ENCODE data around the gene MAN1C1. TPM values are rescaled to one million over a fixed set of nuclear protein-coding genes. Genes with fewer than 3 reads are reported as not detected.

Gene MAN1C1
- total RNA-seq, 1 experiment from 2014 or later, result 16.8 TPM

DNA sequence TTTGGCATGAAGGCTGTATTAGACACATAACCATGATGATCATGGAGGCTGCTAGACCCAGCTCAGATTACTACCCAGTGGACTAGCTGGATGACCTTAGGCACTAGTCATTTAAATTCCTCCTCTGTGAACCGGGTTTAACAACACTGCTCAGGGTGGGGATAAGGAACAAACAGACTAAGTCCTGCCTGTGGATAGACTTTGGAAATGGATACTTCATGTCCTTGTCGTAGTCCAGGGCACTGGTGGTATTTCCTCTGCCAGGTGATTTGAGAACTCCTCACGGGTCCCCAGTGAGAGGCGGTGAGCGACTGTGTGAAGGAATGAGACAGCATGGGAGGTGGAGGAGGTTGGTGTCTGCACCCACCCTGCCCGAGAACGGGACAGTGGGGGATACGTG lies 110.5 kb downstream of the MAN1C1 start (continued):
- TF ChIP-seq, protein P1, sequence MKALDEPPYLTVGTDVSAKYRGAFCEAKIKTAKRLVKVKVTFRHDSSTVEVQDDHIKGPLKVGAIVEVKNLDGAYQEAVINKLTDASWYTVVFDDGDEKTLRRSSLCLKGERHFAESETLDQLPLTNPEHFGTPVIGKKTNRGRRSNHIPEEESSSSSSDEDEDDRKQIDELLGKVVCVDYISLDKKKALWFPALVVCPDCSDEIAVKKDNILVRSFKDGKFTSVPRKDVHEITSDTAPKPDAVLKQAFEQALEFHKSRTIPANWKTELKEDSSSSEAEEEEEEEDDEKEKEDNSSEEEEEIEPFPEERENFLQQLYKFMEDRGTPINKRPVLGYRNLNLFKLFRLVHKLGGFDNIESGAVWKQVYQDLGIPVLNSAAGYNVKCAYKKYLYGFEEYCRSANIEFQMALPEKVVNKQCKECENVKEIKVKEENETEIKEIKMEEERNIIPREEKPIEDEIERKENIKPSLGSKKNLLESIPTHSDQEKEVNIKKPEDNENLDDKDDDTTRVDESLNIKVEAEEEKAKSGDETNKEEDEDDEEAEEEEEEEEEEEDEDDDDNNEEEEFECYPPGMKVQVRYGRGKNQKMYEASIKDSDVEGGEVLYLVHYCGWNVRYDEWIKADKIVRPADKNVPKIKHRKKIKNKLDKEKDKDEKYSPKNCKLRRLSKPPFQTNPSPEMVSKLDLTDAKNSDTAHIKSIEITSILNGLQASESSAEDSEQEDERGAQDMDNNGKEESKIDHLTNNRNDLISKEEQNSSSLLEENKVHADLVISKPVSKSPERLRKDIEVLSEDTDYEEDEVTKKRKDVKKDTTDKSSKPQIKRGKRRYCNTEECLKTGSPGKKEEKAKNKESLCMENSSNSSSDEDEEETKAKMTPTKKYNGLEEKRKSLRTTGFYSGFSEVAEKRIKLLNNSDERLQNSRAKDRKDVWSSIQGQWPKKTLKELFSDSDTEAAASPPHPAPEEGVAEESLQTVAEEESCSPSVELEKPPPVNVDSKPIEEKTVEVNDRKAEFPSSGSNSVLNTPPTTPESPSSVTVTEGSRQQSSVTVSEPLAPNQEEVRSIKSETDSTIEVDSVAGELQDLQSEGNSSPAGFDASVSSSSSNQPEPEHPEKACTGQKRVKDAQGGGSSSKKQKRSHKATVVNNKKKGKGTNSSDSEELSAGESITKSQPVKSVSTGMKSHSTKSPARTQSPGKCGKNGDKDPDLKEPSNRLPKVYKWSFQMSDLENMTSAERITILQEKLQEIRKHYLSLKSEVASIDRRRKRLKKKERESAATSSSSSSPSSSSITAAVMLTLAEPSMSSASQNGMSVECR (CRISPR knock-in tag; IDR thresholded peaks at IDR 0.05; ENCODE audit: borderline replicate concordance), result no peak
- TF ChIP-seq HMGA2 (CRISPR knock-in tag; IDR thresholded peaks at IDR 0.05) (no peak), KAT7 (CRISPR knock-in tag; IDR thresholded peaks at IDR 0.05; ENCODE audit: borderline replicate concordance) (no peak), SMAD3 (CRISPR knock-in tag; IDR thresholded peaks at IDR 0.05; ENCODE audit: borderline replicate concordance) (no peak)

DNA sequence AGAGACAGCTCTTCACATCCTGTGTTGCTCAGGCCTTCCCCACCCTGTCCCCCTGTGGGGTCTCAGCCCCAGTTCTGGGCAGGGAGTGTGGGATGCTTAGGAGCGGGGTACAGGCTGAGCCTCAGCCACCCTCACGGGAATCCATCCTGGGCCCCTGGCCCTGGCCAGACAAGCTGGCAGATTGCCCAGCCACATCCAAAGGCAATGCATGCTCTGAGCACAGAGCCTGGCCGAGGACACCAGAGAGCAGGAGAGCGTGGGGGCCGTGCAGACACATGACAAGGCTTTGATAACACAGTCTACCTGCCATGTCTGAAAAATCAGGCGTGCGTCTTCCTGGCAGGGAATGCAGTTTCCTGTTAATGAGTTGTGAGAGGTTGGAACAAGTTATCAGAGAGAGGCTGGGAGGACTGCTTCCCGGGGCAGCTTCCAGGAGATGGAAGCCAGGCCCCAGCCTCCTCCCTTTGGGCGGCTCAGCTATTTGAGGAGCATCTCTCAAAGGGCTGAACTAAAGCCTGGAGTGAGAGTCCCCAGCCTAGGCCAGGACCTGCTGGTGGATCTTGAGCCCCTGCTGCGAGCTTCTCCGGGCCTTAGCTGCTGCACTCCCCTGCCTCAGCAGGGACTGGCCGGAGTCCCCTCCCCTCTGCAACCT lies 111.2 kb downstream of the MAN1C1 start:
- H3K4me3 Mint-ChIP-seq, result no peak overlapping the region
- H3K4me1 Mint-ChIP-seq, result peaks cover 46% of the 10 kb centered on the region
- ChIA-PET CTCF (interaction anchor here (0.9 to 1.8 kb wide), 7 partner anchors 16 to 119 kb away, joined by 3 to 7 read pairs (median 3); no protein-coding TSS in a partner anchor), POLR2A (interaction anchor here (0.6 kb wide), 1 partner anchor 682 kb away, joined by 3 read pairs; no protein-coding TSS in a partner anchor)
- H3K27ac Mint-ChIP-seq, result peak overlapping the region; percentile 17; the same call in 1 of the 2 replicates
- DNase-seq (ENCODE audit: low spot score) (peak; percentile 36), ATAC-seq (peak; percentile 40)
- no peaks in the 10 kb centered on the region for H3K36me3 Mint-ChIP-seq
- no peaks in the 10 kb centered on the region for H3K9me3 Mint-ChIP-seq
- no peak for TF ChIP-seq ZNF138 (CRISPR knock-in tag; conservative IDR thresholded peaks at IDR 0.05)
- TF ChIP-seq, protein P2, sequence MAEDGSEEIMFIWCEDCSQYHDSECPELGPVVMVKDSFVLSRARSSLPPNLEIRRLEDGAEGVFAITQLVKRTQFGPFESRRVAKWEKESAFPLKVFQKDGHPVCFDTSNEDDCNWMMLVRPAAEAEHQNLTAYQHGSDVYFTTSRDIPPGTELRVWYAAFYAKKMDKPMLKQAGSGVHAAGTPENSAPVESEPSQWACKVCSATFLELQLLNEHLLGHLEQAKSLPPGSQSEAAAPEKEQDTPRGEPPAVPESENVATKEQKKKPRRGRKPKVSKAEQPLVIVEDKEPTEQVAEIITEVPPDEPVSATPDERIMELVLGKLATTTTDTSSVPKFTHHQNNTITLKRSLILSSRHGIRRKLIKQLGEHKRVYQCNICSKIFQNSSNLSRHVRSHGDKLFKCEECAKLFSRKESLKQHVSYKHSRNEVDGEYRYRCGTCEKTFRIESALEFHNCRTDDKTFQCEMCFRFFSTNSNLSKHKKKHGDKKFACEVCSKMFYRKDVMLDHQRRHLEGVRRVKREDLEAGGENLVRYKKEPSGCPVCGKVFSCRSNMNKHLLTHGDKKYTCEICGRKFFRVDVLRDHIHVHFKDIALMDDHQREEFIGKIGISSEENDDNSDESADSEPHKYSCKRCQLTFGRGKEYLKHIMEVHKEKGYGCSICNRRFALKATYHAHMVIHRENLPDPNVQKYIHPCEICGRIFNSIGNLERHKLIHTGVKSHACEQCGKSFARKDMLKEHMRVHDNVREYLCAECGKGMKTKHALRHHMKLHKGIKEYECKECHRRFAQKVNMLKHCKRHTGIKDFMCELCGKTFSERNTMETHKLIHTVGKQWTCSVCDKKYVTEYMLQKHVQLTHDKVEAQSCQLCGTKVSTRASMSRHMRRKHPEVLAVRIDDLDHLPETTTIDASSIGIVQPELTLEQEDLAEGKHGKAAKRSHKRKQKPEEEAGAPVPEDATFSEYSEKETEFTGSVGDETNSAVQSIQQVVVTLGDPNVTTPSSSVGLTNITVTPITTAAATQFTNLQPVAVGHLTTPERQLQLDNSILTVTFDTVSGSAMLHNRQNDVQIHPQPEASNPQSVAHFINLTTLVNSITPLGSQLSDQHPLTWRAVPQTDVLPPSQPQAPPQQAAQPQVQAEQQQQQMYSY (CRISPR knock-in tag; IDR thresholded peaks at IDR 0.05), result peak; percentile 97
- no peak for TF ChIP-seq FOXK1 (CRISPR knock-in tag; IDR thresholded peaks at IDR 0.05)
- no peak for TF ChIP-seq CBFB (CRISPR knock-in tag; IDR thresholded peaks at IDR 0.05; ENCODE audit: low read depth)
- no peaks in the 10 kb centered on the region for H3K27me3 Mint-ChIP-seq (ENCODE audit: low read depth)

DNA sequence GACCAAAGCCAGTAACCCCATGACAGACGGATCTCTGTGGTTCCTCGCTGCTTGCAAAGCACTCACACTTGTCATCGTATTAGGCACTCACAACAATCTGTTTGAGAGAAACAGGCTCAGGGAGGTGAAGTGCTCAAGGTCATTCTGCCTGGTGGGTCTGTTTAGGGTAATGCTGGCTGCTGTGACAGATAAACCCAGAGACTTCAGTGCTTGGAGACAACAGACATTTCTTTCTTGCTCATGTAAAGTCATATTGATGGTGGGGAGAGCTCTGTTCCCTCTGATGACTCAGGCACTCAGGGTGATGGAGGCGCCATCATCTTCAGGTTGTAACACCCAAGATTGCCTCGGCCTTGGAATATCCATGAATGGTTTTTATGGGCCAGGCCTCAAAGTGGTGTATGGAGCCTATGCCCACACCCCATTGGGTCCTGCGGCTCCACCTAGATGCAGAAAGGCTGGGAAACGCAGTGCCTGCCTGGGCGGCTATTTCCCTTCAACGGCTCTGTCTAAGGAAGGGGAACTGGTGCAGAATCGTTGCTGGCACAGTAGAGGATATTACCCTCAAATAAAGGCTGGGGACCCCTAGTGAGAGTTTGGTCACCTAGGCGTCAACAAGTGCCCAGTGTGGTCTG lies 111.8 kb downstream of the MAN1C1 start:
- ATAC-seq (no peak), DNase-seq (ENCODE audit: low spot score) (no peak)
- H3K4me1 Mint-ChIP-seq, result peaks cover 39% of the 10 kb centered on the region
- H3K36me3 Mint-ChIP-seq, result no peaks in the 10 kb centered on the region
- CTCF ChIA-PET, result interaction anchor here (0.9 to 1.8 kb wide), 6 partner anchors 15 to 120 kb away, joined by 3 to 7 read pairs (median 4); no protein-coding TSS in a partner anchor
- H3K4me3 Mint-ChIP-seq, result no peak overlapping the region
- H3K9me3 Mint-ChIP-seq, result no peaks in the 10 kb centered on the region
- H3K27ac Mint-ChIP-seq, result peak overlapping the region; percentile 17
- no peaks in the 10 kb centered on the region for H3K27me3 Mint-ChIP-seq (ENCODE audit: low read depth)
- POLR2A ChIA-PET, result no interaction called here
- no peak for TF ChIP-seq NR3C1 (CRISPR knock-in tag; conservative IDR thresholded peaks at IDR 0.05; ENCODE audit: low read depth)
- TF ChIP-seq JAZF1 (CRISPR knock-in tag; IDR thresholded peaks at IDR 0.05), result no peak
- TF ChIP-seq, protein P3, sequence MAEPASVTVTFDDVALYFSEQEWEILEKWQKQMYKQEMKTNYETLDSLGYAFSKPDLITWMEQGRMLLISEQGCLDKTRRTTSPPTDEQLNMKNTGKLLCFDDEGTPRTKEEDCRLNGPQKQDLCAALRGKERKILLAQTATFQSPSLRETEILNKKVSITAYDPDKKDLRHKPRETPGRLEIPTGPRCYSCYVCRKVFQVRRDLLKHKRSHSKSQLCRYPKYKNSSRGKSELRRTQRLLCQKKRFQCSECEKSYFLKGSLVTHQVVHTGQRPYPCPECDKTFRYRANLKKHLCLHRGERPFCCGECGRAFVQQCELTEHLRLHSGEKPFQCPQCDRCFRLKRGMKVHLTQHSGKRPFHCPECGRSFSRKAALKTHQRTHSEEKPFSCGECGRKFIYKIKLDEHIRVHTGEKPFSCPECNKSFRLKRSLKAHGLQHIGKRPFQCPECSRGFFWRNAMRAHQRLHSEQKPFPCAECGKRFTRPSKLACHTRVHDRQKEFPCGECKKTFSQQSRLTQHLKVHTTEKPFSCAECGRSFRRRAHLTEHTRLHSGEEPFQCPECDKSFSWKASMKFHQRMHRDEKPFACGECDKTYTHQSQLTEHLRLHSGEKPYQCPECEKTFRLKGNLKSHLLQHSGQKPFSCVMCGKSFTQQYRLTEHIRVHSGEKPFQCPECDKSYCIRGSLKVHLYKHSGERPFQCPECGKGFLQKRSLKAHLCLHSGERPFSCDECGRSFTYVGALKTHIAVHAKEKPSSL (CRISPR knock-in tag; conservative IDR thresholded peaks at IDR 0.05), result no peak
- TF ChIP-seq, protein P4, sequence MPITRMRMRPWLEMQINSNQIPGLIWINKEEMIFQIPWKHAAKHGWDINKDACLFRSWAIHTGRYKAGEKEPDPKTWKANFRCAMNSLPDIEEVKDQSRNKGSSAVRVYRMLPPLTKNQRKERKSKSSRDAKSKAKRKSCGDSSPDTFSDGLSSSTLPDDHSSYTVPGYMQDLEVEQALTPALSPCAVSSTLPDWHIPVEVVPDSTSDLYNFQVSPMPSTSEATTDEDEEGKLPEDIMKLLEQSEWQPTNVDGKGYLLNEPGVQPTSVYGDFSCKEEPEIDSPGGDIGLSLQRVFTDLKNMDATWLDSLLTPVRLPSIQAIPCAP (CRISPR knock-in tag; IDR thresholded peaks at IDR 0.05), result no peak
- TF ChIP-seq SOX15 (CRISPR knock-in tag; IDR thresholded peaks at IDR 0.05), result no peak
- TF ChIP-seq JUN (CRISPR knock-in tag; IDR thresholded peaks at IDR 0.05), result no peak
- TF ChIP-seq GTF2I (CRISPR knock-in tag; conservative IDR thresholded peaks at IDR 0.05), result no peak
- TF ChIP-seq, protein P5, sequence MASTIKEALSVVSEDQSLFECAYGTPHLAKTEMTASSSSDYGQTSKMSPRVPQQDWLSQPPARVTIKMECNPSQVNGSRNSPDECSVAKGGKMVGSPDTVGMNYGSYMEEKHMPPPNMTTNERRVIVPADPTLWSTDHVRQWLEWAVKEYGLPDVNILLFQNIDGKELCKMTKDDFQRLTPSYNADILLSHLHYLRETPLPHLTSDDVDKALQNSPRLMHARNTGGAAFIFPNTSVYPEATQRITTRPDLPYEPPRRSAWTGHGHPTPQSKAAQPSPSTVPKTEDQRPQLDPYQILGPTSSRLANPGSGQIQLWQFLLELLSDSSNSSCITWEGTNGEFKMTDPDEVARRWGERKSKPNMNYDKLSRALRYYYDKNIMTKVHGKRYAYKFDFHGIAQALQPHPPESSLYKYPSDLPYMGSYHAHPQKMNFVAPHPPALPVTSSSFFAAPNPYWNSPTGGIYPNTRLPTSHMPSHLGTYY (CRISPR knock-in tag; IDR thresholded peaks at IDR 0.05), result no peak
- TF ChIP-seq ZNF263 (CRISPR knock-in tag; IDR thresholded peaks at IDR 0.05; ENCODE audit: low read depth), result no peak
- TF ChIP-seq ESRRA (CRISPR knock-in tag; IDR thresholded peaks at IDR 0.05; ENCODE audit: borderline replicate concordance), result no peak
- TF ChIP-seq ZNF121 (CRISPR knock-in tag; IDR thresholded peaks at IDR 0.05), result no peak

Data from WTC11 (cell line).